ENCODE measurements around the gene F8.

DNA sequence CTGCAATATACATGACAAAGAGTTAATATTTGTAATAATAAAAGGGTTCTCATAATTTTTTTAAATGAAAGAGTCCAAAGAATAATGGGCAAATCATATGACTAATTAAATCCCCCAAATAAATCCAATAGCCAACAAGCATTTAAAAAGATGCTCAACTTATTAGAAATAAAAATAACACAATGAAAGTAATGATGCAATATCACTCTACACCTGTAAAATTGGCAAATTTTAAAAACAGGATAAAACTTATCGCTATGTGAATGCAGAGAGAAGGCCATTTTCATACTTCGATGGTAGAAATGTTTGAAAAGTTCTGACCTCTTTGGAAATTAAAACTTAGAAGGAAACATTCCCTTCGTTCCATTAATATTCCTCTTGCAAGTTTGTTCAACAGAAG lies 1.9 kb downstream of the F8 start:
- TF ChIP-seq, protein P1, sequence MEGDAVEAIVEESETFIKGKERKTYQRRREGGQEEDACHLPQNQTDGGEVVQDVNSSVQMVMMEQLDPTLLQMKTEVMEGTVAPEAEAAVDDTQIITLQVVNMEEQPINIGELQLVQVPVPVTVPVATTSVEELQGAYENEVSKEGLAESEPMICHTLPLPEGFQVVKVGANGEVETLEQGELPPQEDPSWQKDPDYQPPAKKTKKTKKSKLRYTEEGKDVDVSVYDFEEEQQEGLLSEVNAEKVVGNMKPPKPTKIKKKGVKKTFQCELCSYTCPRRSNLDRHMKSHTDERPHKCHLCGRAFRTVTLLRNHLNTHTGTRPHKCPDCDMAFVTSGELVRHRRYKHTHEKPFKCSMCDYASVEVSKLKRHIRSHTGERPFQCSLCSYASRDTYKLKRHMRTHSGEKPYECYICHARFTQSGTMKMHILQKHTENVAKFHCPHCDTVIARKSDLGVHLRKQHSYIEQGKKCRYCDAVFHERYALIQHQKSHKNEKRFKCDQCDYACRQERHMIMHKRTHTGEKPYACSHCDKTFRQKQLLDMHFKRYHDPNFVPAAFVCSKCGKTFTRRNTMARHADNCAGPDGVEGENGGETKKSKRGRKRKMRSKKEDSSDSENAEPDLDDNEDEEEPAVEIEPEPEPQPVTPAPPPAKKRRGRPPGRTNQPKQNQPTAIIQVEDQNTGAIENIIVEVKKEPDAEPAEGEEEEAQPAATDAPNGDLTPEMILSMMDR (IDR thresholded peaks at IDR 0.05): no peak
- TF ChIP-seq POLR2AphosphoS5 (IDR thresholded peaks at IDR 0.05): no peak
- no peak for TF ChIP-seq POLR2A (IDR thresholded peaks at IDR 0.05)
- TF ChIP-seq EP300 (IDR thresholded peaks at IDR 0.05): no peak
